Activated CD4-positive, CD25-positive, alpha-beta regulatory T cell (primary cell): ENCODE measurements around the gene MBD3L2.
"Not testable (repeated sequence)": the region's sequence is repeated elsewhere in the genome, so short reads cannot be mapped to it uniquely, and the experiment has no call there.

ENCODE experiments used
- DNase-seq, 4 experiments: peaks; one replicate each; lab custom pipeline; 2025; lab: John Stamatoyannopoulos, UW

The MBD3L2 gene

DNA sequence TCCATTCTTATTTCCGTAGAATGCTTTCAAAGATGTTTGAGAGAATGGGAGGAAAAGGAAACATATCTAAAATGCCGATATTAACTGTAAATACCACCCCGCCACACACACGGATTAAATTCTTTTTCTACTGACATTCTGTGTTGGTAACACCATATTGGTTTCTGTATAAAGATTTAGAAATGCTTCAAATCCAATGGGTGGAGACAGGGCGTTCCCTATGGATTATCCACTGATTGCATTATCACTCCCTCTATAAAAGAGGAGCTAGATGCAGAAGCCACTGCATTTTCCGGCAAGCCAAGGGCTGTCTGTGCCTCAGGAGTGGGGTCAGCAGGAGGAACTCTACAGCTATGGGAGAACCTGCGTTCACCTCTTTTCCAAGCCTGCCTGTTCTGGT lies at the start of gene MBD3L2:
Gene MBD3L2 (plus strand): TSS at position 301 of the 400 bp plus-strand sequence. CDS start 53 bp downstream, at position 354.
- DNase-seq: not testable (repeated sequence)

DNA sequence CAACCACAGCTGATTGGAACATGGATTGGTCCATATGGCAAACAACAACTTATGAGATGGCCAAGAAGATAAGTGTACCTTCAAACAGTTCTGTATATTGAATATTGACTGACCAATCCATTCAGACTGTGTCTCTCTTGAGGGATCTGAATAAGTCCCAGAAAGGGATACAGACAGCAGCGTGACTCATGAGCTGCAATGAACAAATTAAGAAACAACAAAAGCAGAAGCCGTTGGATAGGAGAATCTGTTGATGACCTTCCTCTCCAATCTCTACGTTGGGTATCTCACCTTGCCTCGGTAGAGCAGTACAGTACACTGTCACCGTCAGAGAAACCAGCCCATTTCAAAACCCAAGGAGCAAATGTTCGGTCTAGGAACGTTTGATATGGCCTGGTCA lies 49.2 kb upstream of the MBD3L2 start:
- no peak for DNase-seq

DNA sequence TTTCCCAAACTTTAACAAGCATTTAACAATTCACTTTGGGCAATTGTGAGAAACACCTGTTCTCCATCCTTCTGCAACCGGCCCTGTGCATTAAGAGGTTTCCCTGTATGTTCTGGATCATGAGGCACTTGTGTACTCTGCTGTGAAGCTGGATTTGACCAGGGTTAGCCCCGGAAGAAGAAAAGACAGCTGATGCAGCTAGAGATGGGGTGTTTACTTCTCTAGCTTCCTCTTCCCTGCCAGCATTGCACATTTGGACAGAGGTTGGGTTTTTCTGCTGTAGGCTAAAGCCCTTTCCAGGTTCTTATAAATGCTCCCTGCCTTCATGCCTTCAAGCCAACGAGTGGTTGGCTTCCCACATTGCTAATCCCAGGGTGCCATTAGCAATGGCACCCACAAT lies 48.8 kb upstream of the MBD3L2 start:
- no peak for DNase-seq

DNA sequence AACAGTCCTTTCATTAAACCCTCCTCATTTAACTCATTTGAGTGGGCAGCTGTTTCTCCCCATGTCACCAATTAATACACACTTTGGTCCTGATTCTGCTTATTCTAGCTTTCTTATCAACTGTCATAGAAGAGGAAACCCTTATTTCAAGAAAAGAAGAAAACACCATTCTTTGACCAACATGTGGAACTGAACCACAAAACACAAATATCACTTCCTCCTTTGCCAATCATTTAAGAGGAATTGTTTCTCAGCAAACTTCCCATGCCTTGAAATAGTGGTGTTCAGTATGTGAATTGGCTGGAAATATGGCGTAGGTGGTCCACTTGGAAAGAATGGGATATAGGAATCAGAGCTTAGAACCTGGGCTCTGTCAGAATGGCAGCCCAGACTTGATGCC lies 48.3 kb upstream of the MBD3L2 start:
- DNase-seq: no peak

DNA sequence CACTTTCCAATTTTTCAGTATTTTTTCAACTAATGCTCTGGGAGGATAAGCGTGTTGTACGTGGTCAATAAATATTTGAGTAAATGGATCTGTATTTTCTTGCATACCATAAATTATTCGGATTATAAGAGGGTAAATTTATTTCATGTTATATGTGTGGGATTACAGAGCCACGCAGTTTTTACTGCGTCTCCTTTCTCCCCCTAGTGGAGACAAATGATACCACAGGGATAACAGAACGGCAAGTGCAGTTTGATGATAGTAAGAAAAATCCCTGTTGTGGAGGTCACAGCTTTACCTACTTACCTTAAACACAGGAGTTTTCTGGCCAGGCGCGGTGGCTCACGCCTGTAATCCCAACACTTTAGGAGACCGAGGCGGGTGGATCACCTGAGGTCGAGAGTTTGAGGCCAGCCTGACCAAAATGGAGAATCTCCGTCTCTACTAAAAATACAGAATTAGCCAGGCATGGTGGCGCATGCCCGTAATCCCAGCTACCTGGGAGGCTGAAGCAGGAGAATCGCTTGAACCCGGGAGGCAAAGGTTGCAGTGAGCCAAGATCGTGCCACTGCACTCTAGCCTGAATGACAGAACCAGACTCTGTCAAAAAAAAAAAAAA lies 44.7 kb upstream of the MBD3L2 start:
- DNase-seq: no peak

DNA sequence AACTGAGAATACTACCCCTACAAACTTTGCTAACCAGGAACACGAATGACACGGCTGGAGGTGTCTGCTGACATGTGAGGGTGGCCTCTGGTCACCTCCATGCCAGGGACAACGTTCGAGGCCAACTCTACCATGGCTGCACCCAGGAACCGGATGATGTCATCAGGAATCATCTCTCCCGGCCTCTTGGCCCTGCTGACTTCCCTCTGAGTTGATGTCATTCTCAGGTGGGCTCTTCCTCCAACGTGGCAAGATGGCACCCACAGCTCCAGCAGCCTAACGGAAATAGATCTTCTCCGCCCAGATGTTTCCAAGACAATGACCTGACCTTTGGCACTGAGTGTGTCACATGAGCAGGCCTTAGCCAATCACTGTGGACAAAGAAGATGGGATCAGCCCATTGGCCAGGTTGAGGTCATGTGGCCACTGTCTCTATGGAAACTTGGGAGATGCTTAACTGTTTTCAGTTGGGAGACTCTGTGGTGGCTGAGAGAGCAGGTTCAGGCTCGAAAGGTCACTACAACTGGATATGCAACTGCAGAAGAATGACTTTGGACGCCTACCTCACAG lies 42.9 kb upstream of the MBD3L2 start:
- DNase-seq: no peak

DNA sequence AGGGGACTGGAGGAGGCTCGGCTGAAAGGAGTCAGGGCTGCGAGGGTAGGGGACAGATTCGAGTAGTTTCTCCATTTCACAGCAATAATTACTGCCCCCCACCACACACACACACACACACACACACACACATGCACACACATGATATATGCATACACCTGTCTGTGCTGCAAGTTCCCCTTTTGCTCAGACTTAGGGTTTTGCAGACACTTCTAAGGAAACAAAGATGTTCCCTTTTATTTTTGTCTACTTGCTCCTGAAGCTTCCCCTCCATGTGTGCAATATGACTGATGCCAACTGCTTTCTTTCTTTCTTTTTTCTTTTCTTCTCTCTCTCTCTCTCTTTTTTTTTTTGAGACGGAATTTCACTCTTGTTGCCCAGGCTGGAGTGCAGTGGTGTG lies 41.3 kb upstream of the MBD3L2 start:
- DNase-seq: no peak

DNA sequence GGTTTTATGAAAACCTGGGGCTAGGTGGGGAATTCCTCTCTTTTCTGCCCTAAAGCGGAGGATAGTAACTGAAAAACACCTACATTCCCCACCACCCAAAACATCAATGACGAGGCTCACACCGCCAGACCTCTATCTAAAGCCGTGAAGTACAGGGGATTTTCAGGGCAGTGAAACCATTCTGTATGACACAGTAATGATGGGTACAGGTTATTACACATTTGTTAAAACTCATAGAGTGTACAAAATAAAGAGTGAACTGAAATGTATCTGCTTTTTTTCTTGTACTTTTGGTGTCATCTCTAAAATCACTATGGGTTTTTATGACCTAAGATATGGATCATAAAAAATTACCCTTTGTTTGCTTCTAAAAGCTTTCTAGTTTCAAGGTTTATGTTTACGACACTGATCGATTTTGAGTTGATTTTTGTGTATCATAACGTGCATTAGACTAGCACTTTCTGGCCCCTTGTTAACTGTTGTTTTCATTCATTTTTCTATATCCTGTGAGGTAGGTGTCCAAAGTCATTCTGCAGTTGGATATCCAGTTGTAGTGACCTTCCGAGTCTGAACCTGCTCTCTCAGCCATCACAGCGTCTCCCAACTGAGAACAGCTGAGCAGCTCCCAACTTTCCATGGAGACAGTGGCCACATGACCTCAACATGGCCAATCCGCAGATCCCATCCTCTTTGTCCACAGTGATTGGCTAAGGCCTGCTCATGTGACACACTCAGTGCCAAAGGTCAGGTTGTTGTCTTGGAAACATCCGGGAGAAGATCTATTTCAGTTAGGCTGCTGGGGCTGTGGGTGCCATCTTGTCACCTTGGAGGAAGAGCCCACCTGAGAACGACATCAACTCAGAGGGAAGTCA lies 38.2 kb upstream of the MBD3L2 start:
- no peak for DNase-seq

DNA sequence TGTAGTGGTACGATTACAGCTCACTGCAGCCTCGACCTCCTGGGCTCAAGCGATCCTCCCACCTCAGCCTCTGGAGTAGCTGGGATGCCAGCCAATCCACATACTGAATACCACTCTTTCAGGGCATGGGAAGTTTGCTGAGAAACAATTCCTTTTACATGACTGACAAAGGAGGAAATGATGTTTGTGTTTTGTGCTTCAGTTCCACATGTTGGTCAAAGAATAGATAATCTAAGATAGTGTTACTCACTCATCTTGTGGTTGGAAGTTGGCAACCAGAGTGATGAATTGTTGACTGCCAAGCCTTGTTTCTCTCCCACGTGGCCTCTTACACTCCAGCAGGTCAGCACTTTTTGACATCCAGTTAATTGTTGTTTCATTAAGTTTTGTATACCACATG lies 35.4 kb upstream of the MBD3L2 start:
- no peak for DNase-seq

DNA sequence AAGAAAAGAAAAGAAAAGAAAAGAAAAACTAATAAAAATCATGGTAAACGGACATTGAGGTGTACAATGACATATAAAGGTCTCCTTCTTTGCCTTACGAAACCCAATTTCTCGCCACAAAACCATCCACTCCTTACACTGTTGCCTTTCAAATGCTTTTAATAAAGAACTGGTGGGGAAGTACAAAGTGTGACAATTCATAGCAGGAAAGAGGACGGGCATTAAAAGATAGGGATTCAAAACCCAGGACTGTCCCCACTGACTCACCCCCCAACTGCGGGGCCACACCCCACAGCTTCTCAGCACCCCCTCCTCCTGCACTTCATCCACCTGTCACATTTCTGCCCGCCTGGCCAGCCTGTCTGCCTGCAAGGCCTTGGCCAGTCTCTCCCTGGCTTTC lies 30.3 kb upstream of the MBD3L2 start:
- DNase-seq: no peak

DNA sequence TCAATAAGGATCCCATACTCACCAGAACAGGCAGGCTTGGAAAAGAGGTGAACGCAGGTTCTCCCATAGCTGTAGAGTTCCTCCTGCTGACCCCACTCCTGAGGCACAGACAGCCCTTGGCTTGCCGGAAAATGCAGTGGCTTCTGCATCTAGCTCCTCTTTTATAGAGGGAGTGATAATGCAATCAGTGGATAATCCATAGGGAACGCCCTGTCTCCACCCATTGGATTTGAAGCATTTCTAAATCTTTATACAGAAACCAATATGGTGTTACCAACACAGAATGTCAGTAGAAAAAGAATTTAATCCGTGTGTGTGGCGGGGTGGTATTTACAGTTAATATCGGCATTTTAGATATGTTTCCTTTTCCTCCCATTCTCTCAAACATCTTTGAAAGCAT lies 27.8 kb upstream of the MBD3L2 start, which contains the start of gene MBD3L2B:
Gene MBD3L2B (minus strand): TSS at position 101 of the 400 bp plus-strand sequence. CDS start 34 bp downstream, at position 67.
- not testable (repeated sequence) for DNase-seq

DNA sequence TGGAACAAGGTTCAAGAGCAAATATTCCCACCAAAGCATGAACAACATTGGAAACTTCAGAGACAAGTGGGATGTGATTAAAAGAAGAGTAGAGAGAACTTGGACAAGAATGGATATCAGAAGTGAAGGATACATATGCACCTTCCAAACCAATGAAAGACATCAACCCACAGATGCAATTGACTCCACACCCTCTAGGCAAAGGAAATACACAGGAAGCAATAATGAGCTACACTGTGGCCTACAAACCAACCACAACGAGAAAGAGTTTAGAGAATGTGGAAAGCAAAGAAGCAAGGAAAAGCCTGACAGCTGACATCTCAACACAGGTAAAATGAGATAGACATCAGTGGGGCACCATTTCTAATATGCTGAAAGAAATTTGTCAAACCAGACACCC lies 20.3 kb upstream of the MBD3L2 start:
- not testable (repeated sequence) for DNase-seq

DNA sequence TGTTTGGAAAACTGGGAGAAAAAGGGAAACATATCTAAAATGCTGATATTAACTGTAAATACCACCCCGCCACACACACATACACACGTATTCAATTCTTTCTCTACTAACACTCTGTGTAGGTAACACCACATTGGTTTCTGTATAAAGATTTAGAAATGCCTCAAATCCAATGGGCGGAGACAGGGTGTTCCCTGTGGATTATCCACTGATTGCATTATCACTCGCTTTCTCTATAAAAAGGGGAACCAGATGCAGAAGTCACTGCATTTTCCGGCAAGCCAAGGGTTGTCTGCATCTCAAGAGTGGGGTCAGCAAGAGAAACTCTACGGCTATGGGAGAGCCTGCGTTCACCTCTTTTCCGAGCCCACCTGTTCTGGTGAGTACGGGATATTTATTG lies 18.8 kb upstream of the MBD3L2 start, which contains the start of gene MBD3L5:
Gene MBD3L5 (plus strand): TSS at position 301 of the 400 bp plus-strand sequence. CDS start 34 bp downstream, at position 335.
- DNase-seq: not testable (repeated sequence)

DNA sequence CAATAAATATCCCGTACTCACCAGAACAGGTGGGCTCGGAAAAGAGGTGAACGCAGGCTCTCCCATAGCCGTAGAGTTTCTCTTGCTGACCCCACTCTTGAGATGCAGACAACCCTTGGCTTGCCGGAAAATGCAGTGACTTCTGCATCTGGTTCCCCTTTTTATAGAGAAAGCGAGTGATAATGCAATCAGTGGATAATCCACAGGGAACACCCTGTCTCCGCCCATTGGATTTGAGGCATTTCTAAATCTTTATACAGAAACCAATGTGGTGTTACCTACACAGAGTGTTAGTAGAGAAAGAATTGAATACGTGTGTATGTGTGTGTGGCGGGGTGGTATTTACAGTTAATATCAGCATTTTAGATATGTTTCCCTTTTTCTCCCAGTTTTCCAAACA lies 9.0 kb upstream of the MBD3L2 start, which contains the start of gene MBD3L4:
Gene MBD3L4 (minus strand): TSS at position 101 of the 400 bp plus-strand sequence. CDS start 35 bp downstream, at position 66.
- DNase-seq: not testable (repeated sequence)

DNA sequence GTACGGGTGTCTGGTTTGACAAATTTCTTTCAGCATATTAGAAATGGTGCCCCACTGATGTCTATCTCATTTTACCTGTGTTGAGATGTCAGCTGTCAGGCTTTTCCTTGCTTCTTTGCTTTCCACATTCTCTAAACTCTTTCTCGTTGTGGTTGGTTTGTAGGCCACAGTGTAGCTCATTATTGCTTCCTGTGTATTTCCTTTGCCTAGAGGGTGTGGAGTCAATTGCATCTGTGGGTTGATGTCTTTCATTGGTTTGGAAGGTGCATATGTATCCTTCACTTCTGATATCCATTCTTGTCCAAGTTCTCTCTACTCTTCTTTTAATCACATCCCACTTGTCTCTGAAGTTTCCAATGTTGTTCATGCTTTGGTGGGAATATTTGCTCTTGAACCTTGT lies 7.6 kb upstream of the MBD3L2 start:
- not testable (repeated sequence) for DNase-seq

DNA sequence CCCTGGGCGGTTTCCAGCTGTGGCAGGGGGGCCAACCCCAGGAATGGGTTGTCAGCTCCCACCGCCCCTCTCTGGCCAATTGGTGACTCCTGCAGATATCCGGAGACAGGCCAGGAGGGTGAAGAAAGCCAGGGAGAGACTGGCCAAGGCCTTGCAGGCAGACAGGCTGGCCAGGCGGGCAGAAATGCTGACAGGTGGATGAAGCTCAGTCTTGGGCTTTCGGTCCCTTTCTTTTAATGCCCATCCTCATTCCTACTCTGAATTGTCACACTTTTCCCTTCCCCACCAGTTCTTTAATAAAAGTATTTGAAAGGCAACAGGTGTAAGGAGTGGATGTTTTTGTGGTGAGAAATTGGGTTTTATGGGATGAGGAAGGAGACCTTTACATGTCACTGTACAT lies 2.3 kb downstream of the MBD3L2 start:
- DNase-seq: not testable (repeated sequence)

DNA sequence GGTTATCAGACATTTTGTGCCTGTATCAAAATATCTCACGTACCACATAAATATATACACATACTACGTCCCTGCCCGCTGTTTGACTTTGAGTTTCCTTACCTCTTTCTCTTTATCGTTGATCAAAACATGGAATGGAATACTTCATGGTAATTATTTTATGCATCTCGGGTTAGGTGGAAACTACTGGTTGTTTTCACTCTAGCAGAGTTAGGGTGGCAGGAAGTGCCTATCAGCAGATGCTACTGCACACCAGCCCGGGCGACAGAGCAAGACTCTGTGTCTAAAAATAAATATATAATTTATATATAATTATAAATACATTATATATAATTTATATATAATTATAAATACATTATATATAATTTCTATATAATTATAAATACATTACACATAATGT lies 3.8 kb downstream of the MBD3L2 start:
- not testable (repeated sequence) for DNase-seq

DNA sequence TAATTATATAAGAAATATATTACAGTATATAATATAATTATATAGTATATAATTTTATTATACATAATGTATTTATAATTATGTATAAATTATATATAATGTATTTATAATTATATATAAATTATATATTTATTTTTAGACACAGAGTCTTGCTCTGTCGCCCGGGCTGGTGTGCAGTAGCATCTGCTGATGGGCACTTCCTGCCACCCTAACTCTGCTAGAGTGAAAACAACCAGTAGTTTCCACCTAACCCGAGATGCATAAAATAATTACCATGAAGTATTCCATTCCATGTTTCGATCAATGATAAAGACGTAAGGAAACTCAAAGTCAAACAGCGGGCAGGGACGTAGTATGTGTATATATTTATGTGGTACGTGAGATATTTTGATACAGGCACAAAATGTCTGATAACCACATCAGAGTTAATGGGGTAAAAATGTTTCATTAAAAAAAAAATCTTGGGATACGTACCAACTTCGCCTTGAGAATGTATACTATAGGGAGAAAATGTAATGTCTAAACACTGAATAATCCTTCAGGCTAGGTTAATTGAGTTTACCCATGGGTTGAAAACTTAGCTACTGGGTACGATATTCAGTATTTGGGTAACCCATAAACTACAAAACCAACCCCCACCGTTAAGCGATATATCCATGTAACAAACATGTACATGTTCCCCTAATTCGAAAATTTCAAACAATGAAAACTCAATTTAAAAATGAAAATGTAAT lies 5.7 kb downstream of the MBD3L2 start:
- DNase-seq: not testable (repeated sequence)

DNA sequence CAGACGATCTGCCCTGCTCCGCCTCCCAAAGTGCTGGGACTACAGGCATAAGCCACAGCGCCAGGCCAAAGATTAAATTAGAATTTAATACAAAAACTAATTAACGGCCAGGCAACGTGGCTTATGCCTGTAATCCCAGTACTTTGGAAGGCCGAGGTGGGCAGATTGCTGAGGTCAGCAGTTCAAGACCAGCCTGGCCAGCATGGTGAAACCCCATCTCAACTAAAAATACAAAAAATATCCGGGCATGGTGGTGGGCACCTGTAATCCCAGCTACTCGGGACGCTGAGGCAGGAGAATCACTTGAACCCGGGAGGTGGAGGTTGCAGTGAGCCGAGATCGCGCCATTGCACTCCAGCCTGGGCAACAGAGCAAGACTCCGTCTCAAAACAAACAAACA lies 6.6 kb downstream of the MBD3L2 start:
- DNase-seq: not testable (repeated sequence)

DNA sequence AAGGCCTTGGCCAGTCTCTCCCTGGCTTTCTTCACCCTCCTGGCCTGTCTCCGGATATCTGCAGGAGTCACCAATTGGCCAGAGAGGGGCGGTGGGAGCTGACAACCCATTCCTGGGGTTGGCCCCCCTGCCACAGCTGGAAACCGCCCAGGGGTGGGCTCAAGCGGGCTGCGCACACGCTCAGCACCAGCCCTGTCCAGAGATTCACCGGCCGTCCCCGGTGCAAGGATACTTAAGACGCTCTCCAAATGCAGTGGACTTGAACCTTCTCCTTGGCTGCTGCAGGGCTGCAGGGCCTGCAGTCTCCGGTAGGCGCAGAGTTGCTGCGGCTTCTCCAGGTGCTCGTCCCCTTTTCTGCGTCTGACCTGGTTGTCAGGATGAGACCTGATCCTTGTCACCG lies 7.2 kb downstream of the MBD3L2 start:
- not testable (repeated sequence) for DNase-seq

DNA sequence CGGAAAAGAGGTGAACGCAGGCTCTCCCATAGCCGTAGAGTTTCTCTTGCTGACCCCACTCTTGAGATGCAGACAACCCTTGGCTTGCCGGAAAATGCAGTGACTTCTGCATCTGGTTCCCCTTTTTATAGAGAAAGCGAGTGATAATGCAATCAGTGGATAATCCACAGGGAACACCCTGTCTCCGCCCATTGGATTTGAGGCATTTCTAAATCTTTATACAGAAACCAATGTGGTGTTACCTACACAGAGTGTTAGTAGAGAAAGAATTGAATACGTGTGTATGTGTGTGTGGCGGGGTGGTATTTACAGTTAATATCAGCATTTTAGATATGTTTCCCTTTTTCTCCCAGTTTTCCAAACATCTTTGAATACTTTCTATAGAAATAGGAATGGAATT lies 9.5 kb downstream of the MBD3L2 start, which contains the start of gene MBD3L3:
Gene MBD3L3 (minus strand): TSS at position 101 of the 400 bp plus-strand sequence. CDS start 71 bp downstream, at position 30.
- not testable (repeated sequence) for DNase-seq

DNA sequence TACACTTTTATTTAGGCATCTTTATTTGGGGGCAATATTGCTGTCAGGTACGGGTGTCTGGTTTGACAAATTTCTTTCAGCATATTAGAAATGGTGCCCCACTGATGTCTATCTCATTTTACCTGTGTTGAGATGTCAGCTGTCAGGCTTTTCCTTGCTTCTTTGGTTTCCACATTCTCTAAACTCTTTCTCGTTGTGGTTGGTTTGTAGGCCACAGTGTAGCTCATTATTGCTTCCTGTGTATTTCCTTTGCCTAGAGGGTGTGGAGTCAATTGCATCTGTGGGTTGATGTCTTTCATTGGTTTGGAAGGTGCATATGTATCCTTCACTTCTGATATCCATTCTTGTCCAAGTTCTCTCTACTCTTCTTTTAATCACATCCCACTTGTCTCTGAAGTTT lies 10.9 kb downstream of the MBD3L2 start:
- not testable (repeated sequence) for DNase-seq
